HG02870 (cell line): ENCODE results near the gene NIBAN1.

ENCODE experiments used
- ATAC-seq: cut with Tn5 transposase; IDR thresholded peaks from one replicate; pipeline ENCODE4 v1.9.1; 2021; ENCODE audit warnings: mild to moderate bottlenecking, moderate library complexity; ENCODE audit not compliant: unreplicated experiment

The NIBAN1 gene

GRCh38 chr1:184947497-184948256, 26.6 kb downstream of the NIBAN1 start:
- no peak for ATAC-seq

DNA sequence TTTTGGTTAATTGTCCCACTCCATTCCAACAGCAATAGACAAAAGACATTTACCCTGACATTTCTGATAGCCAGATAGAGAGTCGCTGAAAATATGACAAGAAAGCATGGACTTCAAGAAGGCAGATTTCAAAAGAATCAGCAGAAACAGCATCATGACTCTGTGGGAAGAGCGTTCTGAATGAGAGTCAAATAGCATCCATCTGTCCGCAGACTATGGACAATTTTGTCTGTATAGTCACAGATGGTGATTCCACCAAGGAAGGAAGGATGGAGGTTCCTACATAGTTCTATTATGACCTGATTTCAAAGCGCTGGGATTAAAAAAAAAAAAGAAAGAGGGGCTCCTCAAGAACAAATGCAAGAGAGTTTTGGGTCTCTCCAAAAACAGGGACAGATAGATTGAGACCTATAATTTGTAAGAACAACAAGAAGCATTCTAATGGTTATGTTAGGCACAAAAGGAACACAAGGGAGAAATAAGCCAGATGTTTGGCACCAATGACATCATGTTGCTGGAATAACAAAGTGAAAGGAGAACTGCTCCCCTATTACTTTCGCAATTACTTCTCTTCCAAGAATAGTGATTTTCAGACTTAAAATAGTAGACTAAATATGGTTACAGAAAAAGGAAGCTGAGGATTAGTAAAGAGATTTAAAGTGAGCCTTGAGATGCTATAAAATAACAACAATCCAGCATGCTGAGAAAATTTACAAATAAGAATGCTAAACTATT, 28.5 kb downstream of the NIBAN1 start:
- ATAC-seq = no peak

GRCh38 chr1:184945029-184945428, 29.3 kb downstream of the NIBAN1 start:
- peak; percentile 47 for ATAC-seq

DNA sequence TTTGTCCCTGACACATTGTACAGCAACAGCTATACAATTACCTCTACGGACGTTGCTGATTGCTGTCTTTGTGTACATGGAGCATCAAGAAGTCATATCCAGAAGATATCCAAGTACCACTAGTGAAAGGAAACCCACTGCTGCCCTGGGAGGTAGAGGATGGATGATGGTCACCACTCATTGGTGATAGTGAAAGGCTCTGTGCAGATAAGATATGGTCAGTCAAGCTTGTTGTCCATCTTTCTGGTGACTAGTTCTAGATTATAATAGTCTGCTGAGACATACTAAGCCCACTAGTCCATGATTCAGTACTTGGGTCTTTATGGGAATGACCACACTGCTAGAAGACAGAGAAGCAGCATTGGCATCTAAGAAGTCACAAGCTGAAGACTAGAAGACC, 30.3 kb downstream of the NIBAN1 start:
- ATAC-seq = no peak

DNA sequence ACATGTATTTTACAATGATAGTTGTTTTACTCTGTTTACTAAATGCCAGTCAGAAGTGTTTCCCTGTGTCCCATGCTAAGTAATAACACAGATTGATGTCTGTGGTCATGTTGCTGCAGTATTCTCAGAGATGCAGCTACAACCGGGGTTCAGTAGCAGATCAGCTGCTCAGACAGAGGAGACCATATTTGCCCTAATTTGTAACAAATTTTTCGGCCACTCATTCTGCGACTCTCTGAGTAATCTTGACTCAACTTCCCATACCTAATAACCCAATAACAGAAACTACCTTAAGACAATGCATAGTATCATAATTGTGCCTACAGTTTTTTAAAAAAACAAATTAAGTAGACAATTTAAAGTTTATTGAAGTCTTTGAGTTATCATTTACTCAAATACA, 32.6 kb downstream of the NIBAN1 start:
- peak; percentile 81 for ATAC-seq

DNA sequence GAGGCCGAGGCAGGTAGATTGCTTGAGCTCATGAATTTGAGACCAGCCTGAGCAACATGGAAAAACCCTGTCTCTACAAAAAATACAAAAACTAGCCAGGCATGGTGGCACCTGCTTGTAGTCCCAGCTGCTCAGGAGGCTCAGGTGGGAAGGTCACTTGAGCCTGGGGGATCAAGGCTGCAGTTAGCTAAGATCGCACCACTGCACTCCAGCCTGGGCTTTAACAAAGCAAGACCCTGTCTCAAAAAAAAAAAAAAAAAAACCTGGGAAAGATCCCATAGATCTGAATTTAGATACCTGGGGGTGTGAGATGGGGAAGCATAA, 32.9 kb downstream of the NIBAN1 start:
- no peak for ATAC-seq

DNA sequence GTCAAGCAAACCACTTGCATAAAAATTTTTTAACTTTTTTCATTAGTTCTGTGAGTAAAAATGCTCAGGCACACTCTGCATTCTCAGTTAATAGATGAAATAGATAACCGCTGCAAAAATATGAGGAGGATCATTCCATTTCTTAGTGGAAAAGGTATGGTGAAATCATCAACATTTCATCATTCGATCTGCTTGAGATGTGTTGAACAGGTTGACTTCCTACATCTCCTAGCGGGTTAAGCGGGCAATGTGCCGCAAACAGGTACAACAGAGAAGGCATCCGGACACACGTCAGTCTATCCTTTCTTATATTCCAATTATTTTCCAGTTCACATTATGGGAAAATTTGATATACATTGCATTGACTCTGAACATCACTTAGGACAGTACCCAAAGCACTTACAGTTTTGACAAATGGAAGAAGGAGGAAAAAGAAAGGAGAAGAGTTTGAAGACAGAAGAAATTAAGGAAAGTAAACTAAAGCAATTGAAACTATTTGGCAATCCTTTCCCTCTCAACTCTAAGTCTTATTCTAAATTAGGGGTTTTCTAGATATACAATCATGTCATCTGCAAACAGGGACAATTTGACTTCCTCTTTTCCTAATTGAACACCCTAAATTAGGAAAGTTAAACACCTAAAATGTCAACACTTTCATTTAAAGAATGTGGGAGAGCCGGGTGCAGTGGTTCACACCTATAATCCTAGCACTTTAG, 33.5 kb downstream of the NIBAN1 start:
- no peak for ATAC-seq

GRCh38 chr1:184940226-184940625, 34.1 kb downstream of the NIBAN1 start:
- ATAC-seq = no peak

DNA sequence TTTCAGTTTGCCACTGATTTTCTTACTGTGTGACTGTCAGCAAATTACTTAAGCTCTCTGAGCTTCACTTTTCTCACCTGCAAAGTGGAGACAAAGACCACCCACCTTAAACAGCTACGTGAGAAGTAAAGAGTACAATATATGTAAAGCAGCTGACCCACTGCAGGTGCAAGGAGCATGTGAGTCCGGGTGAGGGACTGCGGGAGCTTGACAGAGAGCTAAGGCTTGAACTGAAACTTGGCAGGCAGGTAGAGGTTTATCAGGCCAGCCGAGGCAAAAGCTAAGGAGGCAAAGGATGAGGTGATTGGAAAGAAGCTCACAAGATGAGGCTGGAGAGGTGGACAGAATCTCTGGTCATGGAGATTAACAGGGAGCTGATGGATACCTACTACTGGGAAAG, 36.6 kb downstream of the NIBAN1 start:
- no peak for ATAC-seq

GRCh38 chr1:184935920-184936798, 38.1 kb downstream of the NIBAN1 start:
- no peak for ATAC-seq

DNA sequence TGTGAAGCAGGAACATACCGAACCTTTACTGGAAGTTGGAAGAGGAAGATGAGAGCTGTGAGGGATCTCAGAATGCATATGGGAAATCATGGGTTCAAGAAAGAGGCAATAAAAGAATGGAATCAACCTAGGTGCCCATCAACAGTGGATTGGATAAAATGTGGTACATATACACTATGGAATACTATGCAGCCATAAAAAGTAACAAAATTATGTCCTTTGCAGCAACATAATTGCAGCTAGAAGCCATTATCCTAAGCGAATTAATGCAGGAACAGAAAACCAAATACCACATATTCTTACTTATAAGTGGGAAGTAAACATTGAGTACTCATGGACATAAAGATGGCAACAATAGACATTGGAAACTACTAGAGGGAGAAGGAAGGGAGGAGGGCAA, 40.4 kb downstream of the NIBAN1 start:
- no peak for ATAC-seq

DNA sequence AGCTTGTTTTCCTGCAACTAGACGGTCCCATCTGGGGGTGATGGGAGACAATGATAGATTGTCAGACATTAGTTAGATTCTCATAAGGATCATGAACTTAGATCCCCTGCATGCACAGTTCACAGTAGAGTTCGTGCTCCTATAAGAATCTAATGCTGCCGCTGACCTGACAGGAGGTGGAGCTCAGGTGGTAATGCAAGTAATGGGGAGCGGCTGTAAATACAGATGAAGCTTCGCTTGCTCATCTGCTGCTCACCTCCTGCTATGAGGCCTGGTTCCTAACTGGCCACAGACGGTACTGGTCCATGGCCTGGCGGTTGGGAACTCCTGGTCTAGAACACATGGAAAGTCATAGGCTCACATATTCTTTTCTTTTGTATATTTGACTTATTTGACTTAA, 42.0 kb downstream of the NIBAN1 start:
- ATAC-seq = no peak

GRCh38 chr1:184931566-184931965, 42.7 kb downstream of the NIBAN1 start:
- no peak for ATAC-seq

DNA sequence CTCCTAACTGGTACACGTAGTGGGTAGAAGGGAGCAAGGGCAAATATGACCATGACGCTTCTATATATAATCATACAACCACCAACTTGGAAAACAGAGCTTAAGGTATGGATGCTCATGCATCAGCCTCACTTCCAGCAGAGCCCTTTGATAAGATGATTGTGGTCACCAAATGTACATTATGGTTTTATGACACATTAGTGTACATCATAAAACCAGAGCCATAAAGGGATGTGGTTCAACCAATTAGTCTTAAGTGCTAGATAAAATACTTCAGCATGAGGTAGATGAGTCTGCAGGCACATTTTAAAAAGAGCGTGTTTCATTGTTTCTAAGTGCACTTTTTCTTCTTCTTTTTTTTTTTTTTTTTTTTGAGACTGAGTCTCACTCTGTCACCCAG, 43.7 kb downstream of the NIBAN1 start:
- ATAC-seq = no peak

DNA sequence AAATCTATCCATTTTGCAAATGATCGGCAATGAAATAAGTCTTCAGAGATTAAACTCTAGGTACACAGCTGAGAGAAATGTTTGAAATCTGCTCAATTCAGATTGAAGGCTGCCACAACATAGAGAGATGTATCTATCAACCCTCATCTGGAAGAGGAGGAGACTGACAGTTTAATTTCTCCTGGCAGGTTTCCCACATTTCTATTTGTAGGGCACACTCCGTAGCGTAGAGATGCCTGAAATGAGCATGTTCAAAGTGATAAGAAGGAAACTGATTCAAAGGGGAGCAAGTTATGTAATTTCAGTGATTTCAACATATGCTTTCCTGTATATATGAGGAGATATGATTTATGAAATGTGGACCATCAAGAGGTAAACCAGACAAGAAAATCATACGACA, 44.1 kb downstream of the NIBAN1 start:
- no peak for ATAC-seq

- ATAC-seq = no peak
These were observed 44.6 kb downstream of the NIBAN1 start for GRCh38 chr1:184929711-184930202.

GRCh38 chr1:184928394-184928793, 45.9 kb downstream of the NIBAN1 start:
- ATAC-seq = no peak
